K562 (cell line): ENCODE measurements around the gene NDUFA3.

Source experiments
- RCOR1 ChIP-seq, 2 experiments: IDR thresholded peaks; 2 replicates each; pipeline ENCODE4 v1.6.1; 2012; ENCODE audit warnings: low read depth in 2 of 2, low read length in 2 of 2, borderline replicate concordance in 1 of 2, improper control_type of control experiment in 1 of 2
- SMC3 ChIP-seq: conservative IDR thresholded peaks from 2 replicates; pipeline ENCODE4 v1.6.1; 2011; ENCODE audit warnings: low read depth, low read length, improper control_type of control experiment; ENCODE audit not compliant: insufficient read depth
- ZNF274 ChIP-seq: IDR thresholded peaks from 2 replicates; pipeline ENCODE4 v1.6.1; 2011; ENCODE audit warnings: low read depth, mild to moderate bottlenecking, low read length, moderate library complexity, borderline replicate concordance
- ZNF668 ChIP-seq: fragments of 250-450 bp; sonication (Bioruptor Pico); IDR thresholded peaks from 2 replicates; pipeline ENCODE4 v1.8.0; 2022; ENCODE audit warnings: mild to moderate bottlenecking, inconsistent platforms
- ZNF785 ChIP-seq: fragments of 250-450 bp; sonication (Bioruptor Pico); IDR thresholded peaks from 2 replicates; pipeline ENCODE4 v1.4.0; 2020; ENCODE audit warnings: mild to moderate bottlenecking

DNA sequence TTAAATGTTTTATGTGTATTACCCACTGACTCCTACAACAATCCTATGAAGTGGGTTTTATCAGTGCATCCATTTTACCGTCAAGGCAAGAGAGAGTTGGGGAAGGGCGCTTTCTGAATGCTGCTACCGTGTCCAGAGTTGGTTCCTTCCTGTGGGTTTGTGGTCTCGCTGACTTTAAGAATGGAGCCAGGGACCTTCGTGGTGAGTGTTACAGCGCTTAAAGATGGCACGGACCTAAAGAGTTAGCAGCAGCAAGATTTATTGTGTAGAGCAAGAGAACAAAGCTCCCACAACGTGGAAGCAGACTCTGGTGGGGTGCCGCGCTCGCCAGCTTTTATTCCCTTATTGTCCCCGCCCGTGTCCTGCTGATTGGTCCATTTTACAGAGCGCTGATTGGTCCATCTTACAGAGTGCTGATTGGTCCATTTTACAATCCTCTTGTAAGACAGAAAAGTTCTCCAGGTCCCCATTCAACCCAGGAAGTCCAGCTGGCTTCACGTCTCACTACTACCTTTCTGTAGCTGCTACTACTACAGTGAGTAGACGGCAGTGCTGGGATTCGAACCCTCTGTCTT is 8.1 kb upstream of the NDUFA3 start:
- TF ChIP-seq ZNF274, result no peak
- TF ChIP-seq SMC3, result no peak
- TF ChIP-seq ZNF785, result no peak
- TF ChIP-seq ZNF668 (CRISPR knock-in tag), result no peak
- no peak for TF ChIP-seq RCOR1 (IDR thresholded peaks at IDR 0.05; ENCODE audit: borderline replicate concordance in 1 of 2, low read depth in 2 of 2, low read length in 2 of 2)
